Hematopoietic multipotent progenitor cell treated with erythropoietin and hydrocortisone succinate and interleukin-3 and kit ligand, for 4 days (in vitro differentiated cells): Measurements from ENCODE around the gene EXOC3L1.

Experiments used
- DNase-seq: peaks from one replicate; pipeline ENCODE4 v3.0.0-alpha.2; 2015

The EXOC3L1 gene

GRCh38 chr16:67190041-67190440, at the start of gene EXOC3L1:
Gene EXOC3L1 (minus strand): TSS chr16:67190136. CDS start chr16:67189676, 460 bp downstream.
- no peak for DNase-seq

GRCh38 chr16:67238806-67239470, 49.0 kb upstream of the EXOC3L1 start:
- no peak for DNase-seq

- DNase-seq: no peak
Measured at GRCh38 chr16:67238278-67238575, 48.3 kb upstream of the EXOC3L1 start.

- no peak for DNase-seq
Measured at GRCh38 chr16:67237396-67238277, 47.7 kb upstream of the EXOC3L1 start.

- peak; percentile 91 for DNase-seq
Measured at GRCh38 chr16:67236563-67237395, 46.8 kb upstream of the EXOC3L1 start.

GRCh38 chr16:67235816-67236562, 46.1 kb upstream of the EXOC3L1 start:
- peak; percentile 85 for DNase-seq

GRCh38 chr16:67234180-67234597, 44.3 kb upstream of the EXOC3L1 start:
- no peak for DNase-seq

- DNase-seq: no peak
Measured at GRCh38 chr16:67233596-67233995, 43.7 kb upstream of the EXOC3L1 start.

- DNase-seq: no peak
Measured at GRCh38 chr16:67230809-67231660, 41.1 kb upstream of the EXOC3L1 start.

- no peak for DNase-seq
Measured at GRCh38 chr16:67229906-67230808, 40.2 kb upstream of the EXOC3L1 start.

- DNase-seq: no peak
Measured at GRCh38 chr16:67228905-67229304, 39.0 kb upstream of the EXOC3L1 start.

GRCh38 chr16:67228034-67228785, 38.3 kb upstream of the EXOC3L1 start:
- no peak for DNase-seq

GRCh38 chr16:67227567-67227921, 37.6 kb upstream of the EXOC3L1 start:
- no peak for DNase-seq

GRCh38 chr16:67226804-67227566, 37.0 kb upstream of the EXOC3L1 start, which contains the start of gene TMEM208:
Gene TMEM208 (plus strand): TSS chr16:67227130. CDS start chr16:67227219, 89 bp downstream.
- DNase-seq: peak; percentile 99

- no peak for DNase-seq
Measured at GRCh38 chr16:67226295-67226803, 36.4 kb upstream of the EXOC3L1 start.

GRCh38 chr16:67223992-67224391, 34.1 kb upstream of the EXOC3L1 start:
- DNase-seq: no peak

GRCh38 chr16:67216612-67217490, 26.9 kb upstream of the EXOC3L1 start:
- DNase-seq: peak; percentile 95

- DNase-seq: no peak
Measured at GRCh38 chr16:67215706-67216105, 25.8 kb upstream of the EXOC3L1 start.
